GM19328 (cell line): Measurements from ENCODE around the gene TBRG4.
"Not testable (repeated sequence)": the region's sequence is repeated elsewhere in the genome, so short reads cannot be mapped to it uniquely, and the experiment has no call there.

Experiments
- ATAC-seq: cut with Tn5 transposase; IDR thresholded peaks from one replicate; pipeline ENCODE4 v1.9.1; 2021; ENCODE audit warnings: mild to moderate bottlenecking, moderate library complexity; ENCODE audit not compliant: unreplicated experiment

The TBRG4 gene

DNA sequence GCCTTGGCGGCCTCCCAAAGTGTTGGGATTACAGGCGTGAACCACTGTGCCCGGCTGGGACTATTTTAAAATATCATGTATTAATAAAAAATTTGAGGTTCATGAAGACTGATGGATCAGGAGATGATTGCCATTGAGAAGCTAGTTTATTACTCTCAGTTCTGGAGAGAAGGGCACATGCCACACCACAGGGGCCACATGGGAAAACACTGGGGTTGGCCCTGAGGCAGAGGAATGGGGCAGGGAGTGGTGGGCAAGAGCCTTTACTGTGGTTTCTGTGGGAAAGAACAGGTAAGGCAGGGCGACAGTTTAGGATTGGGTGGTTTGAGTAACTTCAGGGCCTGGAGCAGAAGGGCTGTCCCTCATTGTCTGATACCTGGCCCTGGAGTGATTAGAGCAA, 6.8 kb upstream of the TBRG4 start:
- ATAC-seq, result no peak

DNA sequence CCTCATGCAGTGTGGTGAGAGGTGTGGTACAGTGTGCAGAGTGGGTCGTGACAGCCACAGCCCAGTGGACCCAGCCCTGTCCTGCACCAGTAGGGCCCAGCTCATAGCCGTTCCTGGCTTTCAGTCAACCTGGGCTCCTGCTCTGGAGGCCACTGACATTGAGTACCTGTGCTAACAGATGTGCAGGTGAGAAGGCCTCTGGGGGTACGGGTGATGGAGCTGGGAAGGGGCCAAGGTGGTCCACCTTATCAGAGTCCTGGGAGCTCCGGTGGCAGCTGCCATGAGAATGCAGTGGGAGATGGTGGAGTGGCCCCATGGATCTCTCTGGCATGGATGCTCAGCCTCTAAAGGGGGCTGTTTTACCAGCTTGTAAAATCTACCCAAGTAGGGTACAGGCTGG, 6.1 kb upstream of the TBRG4 start:
- no peak for ATAC-seq

DNA sequence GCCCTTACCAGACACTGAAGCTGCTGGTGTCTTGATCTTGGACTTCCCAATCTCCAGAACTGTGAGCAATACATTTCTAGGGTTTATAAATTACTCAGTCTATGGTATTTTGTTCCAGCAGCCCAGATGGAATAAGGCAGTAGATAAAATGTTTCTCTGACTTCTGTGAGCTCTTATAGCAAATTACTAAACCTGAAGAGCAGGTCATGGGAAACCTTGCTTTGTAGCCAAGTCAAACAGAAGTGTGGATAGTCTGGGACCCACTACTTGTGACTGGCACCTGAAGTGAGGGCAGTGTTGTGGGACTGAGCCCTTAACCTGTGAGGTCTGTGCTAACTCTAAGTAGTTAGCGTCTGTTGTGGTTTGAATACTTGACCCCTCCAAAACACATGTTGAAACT, 4.6 kb upstream of the TBRG4 start:
- no peak for ATAC-seq

DNA sequence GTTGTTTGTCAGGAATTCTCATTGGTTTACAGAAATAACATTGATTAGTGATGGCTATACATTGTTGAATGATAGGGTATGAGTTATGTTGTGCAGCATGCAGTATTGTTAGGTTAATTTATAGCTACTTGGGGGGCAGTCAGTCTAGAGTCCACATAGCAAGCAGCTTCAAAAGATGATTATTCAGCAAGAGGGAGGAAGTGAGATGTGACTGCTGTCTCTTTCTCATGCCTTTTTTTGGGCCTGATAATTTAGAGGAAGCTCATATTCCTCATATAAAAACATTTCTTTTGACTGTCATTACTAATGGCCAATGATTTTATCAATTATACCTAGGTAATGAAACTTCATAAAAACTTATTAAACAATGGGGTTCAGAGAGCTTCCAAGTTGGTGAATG, 3.4 kb upstream of the TBRG4 start:
- no peak for ATAC-seq

DNA sequence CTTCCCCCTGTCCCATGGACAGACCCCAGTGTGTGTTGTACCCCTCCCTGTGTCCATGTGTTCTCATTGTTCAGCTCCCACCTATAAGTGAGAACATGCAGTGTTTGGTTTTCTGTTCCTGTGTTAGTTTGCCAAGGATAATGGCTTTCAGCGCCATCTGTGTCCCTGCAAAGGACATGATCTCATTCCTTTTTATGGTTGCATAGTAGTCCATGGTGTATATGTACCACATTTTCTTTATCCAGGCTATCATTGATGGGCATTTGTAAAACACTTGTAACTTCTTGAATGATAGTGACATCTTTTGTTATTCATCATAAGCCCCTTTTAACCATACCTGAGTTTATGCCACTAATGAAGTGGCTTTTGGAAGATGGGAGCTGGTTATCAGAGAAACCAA, 2.8 kb upstream of the TBRG4 start:
- not testable (repeated sequence) for ATAC-seq

DNA sequence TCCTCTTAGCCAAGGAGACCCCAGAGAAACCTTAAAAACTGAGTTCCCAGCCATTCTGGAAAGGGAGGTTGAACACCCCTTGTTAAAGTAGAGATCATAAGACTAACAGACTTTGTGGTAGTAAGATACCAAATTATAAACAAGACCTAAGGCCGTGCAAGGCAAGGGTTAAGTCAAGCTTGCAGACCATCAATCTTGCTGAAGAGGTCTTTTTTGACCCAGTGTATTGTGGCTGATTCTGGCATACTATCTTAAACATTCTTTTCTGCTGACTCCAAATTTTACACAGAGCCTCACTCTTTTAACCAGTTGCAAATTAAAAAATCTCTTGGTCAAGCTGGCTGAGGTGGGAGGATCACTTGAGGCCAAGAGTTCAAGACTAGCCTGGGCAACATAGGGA, 1.2 kb upstream of the TBRG4 start:
- no peak for ATAC-seq

DNA sequence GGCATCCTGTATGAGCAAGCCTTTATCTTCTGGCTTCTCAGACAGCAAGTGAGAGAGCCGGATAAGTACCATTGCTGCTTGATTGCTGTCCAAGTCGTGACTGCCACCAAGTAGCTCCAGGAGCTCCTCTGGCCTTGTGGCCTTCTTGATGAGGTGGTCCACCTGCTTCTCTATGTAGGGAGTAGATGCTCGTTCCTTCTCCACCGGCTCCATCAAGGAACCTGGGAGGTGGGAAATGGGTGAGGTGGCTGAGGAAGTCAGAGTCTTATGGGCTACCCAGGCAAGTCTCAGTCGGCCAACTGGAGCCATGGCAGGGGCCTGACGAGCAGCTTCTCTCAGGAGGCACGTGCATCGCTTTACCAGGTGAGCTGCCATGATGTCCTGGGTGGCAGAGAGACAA, 2.6 kb downstream of the TBRG4 start:
- ATAC-seq, result no peak

DNA sequence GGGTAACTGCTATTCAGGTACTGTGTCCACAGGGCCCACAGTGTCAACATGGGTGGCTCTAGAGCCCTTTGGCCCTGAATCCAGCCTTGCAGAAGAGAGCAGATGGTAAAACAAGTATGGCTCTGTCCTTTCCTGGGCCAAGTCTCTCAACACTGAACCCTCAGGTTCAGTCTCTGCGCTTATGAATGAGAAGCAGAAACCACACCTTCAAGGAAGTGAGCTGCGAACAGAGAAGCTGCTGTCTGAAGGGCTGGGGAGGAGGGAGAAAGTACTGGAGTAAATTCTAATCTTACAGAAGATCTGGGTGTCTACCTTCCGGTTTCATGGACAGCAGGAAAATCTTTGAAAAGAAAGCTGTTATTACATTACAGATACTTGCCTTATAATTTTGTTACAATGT, 4.1 kb downstream of the TBRG4 start:
- no peak for ATAC-seq

DNA sequence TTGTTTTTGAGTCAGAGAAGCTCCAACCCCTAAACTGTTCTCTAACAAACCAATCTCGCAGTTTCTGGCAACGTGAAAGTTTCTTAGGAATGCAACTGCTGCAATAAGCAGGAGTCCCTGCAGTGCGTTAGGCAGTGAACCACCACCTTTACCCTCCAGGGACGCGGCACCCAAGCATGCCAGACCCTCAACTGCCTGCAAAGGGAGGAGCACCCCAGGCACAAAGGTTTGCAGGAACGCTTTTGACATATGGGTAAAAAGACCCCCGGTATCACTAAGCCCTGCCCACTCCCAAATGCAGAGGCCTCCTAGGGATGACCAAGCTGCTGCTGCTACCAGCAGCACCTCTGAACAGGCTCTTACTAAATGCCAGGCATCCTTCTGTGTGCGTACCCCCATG, 4.7 kb downstream of the TBRG4 start:
- ATAC-seq, result no peak

DNA sequence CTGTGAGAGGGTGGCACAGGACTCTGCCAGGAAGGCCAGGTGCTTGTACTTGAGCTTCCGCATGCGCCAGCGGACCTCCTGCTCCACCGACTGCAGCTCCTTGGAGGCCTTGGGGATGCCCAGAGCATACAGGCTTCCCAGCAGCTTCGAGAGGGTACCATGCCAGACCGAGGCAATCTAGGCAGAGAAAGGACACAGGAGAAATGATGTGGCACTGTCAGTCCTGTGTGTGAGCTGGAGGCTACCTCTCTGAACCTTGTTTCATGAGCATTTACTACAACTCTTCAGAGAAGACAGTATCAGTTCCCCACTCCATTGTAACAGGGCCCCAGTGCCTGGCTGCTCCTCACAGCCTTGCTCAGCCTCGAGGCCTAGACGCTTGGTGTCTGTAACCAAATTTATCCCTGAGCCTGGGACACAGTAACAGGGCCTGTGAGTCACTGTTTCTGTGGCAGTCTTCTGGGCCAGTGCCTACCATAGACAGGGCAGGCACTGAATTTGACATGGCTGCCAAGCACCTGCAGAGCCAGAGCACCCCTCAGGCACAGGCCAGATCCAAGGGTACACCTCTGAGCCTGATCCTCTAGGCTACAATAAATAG, 5.8 kb downstream of the TBRG4 start:
- no peak for ATAC-seq

DNA sequence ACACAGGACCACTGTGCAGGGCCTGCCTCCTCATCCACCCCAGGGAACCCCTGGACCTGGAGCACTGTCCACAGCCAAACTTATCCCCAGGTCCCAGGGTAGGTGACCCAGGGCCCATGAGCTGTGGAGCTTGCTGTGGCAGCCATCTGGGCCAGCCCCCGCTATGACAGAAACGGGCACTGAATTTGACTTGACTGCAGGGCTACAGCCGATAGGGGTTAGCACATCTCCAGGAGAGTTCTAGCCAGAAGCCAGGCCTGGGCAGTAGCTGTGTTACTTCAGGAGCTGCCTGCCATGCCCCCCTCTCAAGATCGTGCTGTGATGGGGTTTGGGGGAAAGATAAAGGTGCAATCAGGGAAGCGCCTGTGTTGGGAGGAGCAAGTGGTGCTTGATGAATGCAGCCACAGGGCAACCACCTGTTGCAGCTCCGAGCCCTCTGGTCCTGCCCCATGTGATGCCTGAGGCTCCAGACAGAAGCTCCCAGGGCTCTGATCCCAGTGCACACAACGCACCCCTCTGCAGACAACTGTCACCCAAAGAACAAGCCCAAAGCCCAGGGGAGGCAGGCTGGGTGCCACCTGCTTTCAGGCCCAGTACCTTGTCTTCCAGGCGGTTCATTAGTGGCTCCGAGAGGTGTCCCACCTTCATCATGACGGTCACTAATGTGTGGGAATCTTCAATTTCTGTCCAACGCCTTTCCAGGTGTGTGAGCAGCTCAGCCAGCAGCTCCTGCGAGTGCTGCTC, 6.5 kb downstream of the TBRG4 start:
- ATAC-seq, result no peak

DNA sequence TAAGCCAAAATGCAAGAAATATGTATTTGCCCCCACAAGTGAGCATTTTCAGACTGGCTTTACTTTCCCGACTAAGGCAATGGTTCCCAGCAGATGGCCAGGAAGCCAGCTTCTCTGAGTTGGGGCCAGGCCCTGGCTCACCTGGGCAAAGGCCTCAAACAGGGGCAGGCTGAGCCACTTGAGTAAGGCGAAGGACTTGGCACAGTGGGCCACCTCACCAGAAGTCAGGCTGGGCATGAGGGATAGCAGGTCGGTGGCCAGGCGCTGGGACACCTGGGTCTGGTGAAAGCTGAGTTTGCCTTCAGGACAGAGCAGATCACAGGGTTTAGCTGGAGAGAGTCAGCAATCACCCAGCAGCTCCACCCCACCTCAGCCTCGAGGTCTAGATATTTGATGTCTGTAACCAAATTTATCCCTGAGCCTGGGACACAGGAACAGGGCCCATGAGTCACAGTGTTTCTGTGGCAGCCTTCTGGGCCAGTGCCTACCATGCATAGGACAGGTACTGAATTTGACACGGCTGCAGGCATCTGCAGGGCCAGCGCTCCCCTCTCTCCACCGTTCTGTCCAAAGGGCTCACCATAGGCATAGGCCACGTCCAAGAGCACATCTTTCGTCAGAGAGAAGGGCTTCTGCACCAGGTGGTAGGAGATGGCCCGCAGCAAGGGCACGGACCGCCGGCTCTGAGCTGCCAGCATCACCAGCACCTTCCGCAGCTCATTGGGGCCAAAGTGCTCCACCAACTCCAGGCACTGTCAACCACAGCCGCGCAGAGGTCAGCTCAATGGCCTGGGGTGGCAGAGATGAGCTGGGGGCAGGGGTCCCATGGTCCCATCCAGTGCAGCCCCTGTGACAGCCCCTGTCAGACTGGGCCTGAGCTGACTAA, 7.3 kb downstream of the TBRG4 start:
- ATAC-seq, result no peak

DNA sequence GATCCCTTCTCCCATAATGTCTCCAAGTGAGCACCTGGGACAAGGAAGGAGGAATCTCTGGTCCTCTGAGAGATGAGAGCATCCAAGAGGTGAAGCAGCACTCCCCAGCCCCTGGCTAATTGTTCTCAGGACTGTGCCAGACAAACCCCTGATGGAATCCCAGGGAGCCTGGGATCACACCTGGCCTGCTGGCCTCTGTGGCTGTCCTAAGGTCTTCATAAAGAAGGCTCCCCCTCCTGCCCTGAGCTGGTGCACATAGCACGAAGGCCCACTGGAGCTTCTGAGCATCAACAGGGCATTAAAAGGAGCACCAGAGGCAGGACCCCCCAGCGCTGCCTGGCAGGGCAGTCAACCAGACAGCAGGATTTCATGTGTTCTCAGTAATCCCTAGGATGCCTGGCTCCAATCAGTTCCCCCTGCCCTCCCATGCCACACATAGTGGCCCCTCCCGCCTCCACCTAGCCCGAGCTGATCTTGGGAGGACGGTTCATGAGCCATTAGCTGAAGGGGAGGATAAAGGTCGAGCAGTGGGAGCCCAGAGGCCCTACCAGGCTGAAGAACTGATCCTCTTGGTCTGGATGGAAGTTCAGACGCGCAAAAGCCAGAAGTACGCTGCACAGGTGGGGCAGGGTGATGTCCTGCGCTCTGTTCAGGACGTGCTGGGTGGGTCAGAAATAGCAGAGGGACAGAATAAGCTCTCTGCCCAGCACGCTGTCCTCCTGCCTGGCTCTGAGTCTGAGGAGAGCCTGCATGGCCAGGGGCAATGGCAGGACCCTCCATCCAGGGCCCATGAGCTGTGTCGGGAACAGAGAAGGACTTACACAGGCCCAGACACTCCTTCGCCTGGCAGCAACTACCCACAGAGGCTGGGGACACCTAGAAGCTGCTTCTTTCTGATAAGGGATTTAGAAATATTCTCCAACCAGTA, 8.4 kb downstream of the TBRG4 start:
- ATAC-seq, result no peak

DNA sequence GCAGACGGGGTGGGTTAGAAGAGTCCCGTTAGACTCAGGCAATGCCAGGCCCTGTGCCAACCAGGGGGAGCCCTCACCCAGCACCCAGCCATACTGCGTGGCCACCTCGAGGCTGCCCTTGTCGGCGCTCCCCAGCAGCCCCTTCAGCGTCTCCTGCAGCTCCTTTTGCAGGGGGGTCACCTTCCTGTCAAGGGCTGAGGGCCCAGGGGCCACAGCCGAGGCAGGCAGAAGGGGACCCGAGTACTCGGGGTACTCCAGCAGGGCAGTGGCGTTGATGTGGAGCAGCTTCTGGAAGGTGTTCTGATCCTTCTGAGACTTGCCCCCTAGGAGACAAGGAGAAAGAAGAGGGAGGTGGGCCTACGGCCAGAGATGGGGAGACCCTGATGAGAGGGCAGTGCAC, 9.7 kb downstream of the TBRG4 start:
- ATAC-seq, result no peak

DNA sequence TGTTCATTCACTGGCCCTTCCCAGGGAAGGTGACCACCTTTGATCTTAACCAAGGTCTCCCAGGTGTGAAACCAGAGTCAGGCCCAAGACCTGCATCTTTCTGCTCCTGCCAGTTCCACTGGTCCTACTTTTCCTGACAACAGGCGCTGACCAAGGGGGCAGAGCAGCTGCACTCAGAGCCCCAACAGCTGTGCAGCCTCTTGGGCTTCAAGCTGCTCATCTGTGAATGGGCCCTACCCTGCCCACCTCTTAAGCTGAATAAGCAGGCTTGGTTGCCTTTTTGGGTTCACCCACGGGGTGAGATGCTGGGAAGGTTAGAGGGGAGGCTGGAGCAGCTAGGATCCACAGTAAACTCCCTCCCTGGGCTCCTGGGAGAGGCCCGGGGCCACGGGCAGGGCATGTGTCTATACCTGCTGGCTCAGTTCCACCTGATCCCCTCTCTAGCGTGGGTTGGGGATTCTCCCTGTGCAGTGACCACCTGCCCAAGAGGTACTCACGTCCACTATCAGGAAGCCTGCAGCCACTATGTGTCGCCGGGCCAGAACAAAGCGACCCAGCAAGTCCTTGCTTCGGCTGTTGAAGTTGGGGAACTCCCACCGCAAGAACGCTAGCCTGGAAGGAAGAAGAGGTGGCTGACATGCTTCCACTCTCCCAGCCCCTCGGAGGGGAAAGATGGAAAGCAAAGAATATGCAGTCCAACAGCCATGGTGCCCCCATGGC, 10.6 kb downstream of the TBRG4 start:
- no peak for ATAC-seq

DNA sequence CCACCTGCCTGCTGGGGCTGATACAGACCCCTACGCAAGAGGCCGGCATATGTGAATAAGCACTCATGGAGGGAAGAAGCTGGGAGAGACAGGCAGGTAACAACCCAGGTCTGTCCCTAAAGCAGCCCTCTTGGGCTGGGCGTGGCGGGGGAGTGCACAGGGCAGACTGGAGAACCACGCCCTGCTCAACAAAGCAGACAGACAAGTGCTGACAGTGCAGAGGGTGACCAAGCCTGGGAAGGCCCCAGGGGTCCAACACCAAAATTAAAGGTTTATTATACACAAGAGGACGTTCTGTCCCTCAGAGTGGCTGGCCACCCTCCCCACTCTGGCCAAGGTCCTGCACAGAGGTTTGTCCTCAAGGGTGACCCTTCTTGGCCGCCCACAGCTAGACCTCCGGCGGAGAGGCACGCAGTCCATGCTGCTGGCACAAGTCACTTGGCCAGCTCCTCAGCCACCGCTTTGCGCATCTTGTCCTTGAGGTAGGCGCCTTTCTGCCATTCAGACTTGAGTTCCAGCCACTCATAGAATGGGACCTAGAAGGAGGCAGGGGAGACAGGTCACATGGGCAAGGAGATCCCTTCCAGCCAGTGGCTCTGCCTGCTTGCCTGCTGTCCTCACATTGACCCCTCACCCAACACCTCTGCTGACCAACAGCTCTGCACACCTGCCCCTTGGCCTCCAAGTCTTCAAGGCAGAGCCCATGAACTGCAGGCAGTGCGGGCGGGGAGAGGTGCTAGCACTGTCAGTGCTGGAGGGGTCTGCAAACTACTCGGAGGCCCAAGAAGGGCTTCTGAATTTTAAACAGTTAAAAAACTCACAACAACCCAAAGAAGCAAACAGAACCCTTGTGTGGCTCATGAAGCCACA, 11.4 kb downstream of the TBRG4 start:
- no peak for ATAC-seq

DNA sequence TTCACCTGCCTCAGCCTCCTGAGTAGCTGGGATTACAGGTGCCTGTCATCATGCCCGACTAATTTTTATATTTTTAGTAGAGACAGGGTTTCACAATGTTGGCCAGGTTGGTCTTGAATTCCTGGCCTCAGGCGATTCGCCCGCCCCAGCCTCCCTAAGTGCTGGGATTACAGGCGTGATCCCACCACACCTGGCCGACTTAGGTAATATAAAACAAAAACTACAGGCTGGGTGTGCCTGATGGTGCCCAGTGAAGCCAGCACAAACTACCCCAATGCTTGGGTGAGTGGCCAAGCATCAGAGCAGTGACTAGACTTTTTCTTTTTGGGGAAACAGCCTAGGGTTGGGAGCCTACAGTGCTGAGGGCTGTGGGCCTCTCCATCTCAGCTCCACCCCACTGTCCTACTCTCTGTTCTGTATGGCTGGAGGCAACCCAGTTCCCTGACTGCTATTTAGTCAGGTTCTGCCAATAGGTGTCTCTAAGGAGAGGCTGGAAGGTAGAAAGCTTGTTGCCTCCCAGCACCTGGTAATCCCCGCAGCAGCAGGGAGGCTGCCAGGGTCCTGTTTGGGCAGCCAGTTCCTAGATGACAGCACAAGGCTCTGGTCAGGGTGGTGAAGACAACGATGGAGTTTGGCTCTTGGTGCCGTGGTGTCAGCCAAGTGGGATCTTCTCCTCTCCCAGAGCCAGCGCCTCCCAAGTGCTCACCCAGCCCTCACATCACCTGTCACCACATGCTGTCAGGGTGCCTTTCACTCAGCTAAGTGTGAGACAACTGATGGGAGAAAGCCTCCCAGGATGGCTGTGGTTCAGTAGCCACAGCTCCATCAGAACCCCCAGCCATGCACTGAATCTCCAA, 12.3 kb downstream of the TBRG4 start:
- ATAC-seq, result no peak

DNA sequence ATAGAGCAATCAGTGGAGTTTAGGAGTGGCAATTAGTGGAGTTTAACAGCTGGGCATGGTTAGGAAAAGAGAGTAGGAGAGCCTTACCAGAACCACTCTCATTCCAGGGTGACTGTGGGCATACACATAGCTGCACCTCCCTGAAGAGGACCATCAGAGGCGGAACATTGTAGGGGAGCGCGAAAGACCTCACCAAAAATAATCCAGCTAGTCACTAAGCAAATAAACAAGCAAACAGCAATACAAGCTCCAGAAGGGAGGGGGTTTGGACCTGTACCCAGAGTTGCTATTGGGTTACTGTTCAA, 18.6 kb downstream of the TBRG4 start:
- ATAC-seq, result no peak
